ENCODE results near the gene RHAG. TPM values are rescaled to one million over a fixed set of nuclear protein-coding genes. Genes with fewer than 3 reads are reported as not detected.

RHAG gene
- total RNA-seq, 1 donor from 2014 or later = not detected

DNA sequence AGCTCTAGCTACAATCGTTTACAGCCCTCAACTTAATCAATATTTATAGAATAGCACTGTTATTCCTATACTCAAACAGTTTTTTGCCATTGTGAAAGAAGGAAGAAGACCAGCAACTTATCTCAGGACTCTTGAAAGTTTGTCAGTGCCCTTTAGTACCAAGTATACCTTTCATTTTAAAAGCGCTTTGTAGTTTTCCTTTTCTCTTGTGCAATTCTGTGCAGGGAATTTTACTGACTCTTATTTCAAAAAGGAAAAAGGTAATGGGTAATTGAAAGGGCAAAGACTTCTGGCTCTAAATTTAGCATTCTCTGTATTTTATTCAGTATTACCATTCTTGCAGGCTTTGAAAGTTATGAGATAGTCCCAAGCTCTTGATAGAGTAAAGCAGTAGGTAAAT lies 16.8 kb upstream of the RHAG start:
- no peaks in the 10 kb centered on the region for H3K27me3 ChIP-seq
- no peak overlapping the region for H3K4me3 ChIP-seq
- no peak for ATAC-seq
- no peaks in the 10 kb centered on the region for H3K36me3 ChIP-seq
- no peaks in the 10 kb centered on the region for H3K4me1 ChIP-seq
- TF ChIP-seq, protein P1, sequence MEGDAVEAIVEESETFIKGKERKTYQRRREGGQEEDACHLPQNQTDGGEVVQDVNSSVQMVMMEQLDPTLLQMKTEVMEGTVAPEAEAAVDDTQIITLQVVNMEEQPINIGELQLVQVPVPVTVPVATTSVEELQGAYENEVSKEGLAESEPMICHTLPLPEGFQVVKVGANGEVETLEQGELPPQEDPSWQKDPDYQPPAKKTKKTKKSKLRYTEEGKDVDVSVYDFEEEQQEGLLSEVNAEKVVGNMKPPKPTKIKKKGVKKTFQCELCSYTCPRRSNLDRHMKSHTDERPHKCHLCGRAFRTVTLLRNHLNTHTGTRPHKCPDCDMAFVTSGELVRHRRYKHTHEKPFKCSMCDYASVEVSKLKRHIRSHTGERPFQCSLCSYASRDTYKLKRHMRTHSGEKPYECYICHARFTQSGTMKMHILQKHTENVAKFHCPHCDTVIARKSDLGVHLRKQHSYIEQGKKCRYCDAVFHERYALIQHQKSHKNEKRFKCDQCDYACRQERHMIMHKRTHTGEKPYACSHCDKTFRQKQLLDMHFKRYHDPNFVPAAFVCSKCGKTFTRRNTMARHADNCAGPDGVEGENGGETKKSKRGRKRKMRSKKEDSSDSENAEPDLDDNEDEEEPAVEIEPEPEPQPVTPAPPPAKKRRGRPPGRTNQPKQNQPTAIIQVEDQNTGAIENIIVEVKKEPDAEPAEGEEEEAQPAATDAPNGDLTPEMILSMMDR (IDR thresholded peaks at IDR 0.05) = no peak
- intact Hi-C loops (cut with DNase I) = no loop called here
- no peak for DNase-seq
- H3K9me3 ChIP-seq = no peaks in the 10 kb centered on the region
- H3K27ac ChIP-seq = no peak overlapping the region

GRCh38 chr6:49651239-49651638 lies 14.6 kb upstream of the RHAG start:
- Histone ChIP-seq H3K9me3 (no peaks in the 10 kb centered on the region), H3K4me3 (no peak overlapping the region), H3K4me1 (no peaks in the 10 kb centered on the region), H3K27ac (no peak overlapping the region), H3K27me3 (no peaks in the 10 kb centered on the region), H3K36me3 (no peaks in the 10 kb centered on the region)
- DNase-seq = no peak
- intact Hi-C loops (cut with DNase I) = no loop called here
- no peak for ATAC-seq
- TF ChIP-seq, protein P1 (IDR thresholded peaks at IDR 0.05) = no peak

GRCh38 chr6:49649988-49650387 lies 13.3 kb upstream of the RHAG start:
- no peaks in the 10 kb centered on the region for H3K27me3 ChIP-seq
- H3K27ac ChIP-seq = no peak overlapping the region
- no peaks in the 10 kb centered on the region for H3K9me3 ChIP-seq
- no peaks in the 10 kb centered on the region for H3K36me3 ChIP-seq
- ATAC-seq (no peak), DNase-seq (no peak)
- TF ChIP-seq, protein P1 (IDR thresholded peaks at IDR 0.05) = no peak
- intact Hi-C loops (cut with DNase I) = no loop called here
- no peaks in the 10 kb centered on the region for H3K4me1 ChIP-seq
- H3K4me3 ChIP-seq = no peak overlapping the region

DNA sequence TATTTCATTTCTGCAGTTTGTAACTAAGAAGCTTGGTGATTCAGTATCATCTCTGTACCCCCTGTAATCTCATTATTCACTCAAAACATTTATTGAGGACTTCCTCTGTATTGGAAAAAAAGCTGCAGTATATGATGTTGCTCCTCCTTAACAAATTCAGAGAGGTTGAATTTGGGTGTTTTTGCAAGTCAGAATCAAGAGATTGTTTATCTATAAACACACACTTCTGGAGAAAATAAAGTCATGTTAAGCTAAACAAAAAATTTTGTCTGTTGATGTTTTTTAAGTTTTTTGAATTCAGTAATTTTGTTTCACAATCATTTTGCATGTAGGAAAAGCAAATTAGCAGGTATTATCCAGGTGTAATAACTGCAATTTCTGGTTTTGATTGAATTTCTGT lies 11.4 kb upstream of the RHAG start:
- ATAC-seq = no peak
- H3K27me3 ChIP-seq = no peaks in the 10 kb centered on the region
- no peak overlapping the region for H3K4me3 ChIP-seq
- DNase-seq = no peak
- intact Hi-C loops (cut with DNase I) = no loop called here
- H3K4me1 ChIP-seq = no peaks in the 10 kb centered on the region
- TF ChIP-seq, protein P1 (IDR thresholded peaks at IDR 0.05) = no peak
- H3K27ac ChIP-seq = no peak overlapping the region
- H3K36me3 ChIP-seq = no peaks in the 10 kb centered on the region
- no peaks in the 10 kb centered on the region for H3K9me3 ChIP-seq

DNA sequence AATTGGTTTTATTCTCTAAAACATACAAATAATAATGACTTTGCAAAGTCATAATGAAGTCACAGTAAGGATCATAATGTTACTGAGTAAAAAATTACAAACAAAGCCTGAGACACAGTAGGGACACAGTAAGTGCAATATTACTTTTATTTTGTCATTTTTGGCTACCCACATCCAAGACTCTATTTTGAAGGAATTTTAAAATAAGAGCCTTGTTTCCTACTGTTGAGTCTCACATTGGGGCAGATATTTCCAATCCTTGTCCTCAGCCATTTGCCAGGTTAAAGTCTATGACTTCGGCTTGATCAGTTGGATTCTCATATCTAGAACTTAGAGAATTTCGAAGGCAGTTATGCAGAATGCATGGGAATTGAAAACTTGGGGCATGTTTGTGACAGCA lies 10.8 kb upstream of the RHAG start:
- Histone ChIP-seq H3K4me3 (no peak overlapping the region), H3K36me3 (no peaks in the 10 kb centered on the region), H3K27me3 (no peaks in the 10 kb centered on the region), H3K4me1 (no peaks in the 10 kb centered on the region), H3K9me3 (no peaks in the 10 kb centered on the region), H3K27ac (no peak overlapping the region)
- intact Hi-C loops (cut with DNase I) = no loop called here
- no peak for DNase-seq
- ATAC-seq = no peak
- TF ChIP-seq, protein P1 (IDR thresholded peaks at IDR 0.05) = no peak

- no peak overlapping the region for H3K4me3 ChIP-seq
- no peaks in the 10 kb centered on the region for H3K4me1 ChIP-seq
- H3K36me3 ChIP-seq = no peaks in the 10 kb centered on the region
- intact Hi-C loops (cut with DNase I) = no loop called here
- H3K27ac ChIP-seq = no peak overlapping the region
- TF ChIP-seq, protein P1 (IDR thresholded peaks at IDR 0.05) = no peak
- DNase-seq = no peak
- no peaks in the 10 kb centered on the region for H3K27me3 ChIP-seq
- H3K9me3 ChIP-seq = no peaks in the 10 kb centered on the region
- no peak for ATAC-seq
Measured at GRCh38 chr6:49646942-49647341, 10.3 kb upstream of the RHAG start.
